Naive thymus-derived CD4-positive, alpha-beta T cell (primary cell): ENCODE measurements around the gene ZNF205. TPM values are rescaled to one million over a fixed set of nuclear protein-coding genes. Genes with fewer than 3 reads are reported as not detected.
"Not testable (repeated sequence)": the region's sequence is repeated elsewhere in the genome, so short reads cannot be mapped to it uniquely, and the experiment has no call there.

Experiments used
- ATAC-seq: fragments of 150-1000 bp; cut with Tn5 transposase; 2 replicates; pipeline ENCODE4 v1.10.0; 2021; ENCODE audit warnings: mild to moderate bottlenecking, moderate library complexity
- CTCF ChIA-PET: fragments of 350-600 bp; sonication (Branson Sonifier 250); formaldehyde crosslinking; loops from one replicate; lab custom pipeline; 2021; ENCODE audit warnings: antibody characterized with exemption; lab: Charles Lee
- POLR2A ChIA-PET: fragments of 350-600 bp; sonication (Branson Sonifier 250); formaldehyde crosslinking; loops from one replicate; lab custom pipeline; 2021; ENCODE audit warnings: antibody characterized with exemption, inconsistent platforms; lab: Charles Lee
- DNase-seq, 9 donors: peaks; one replicate each; pipeline versions ENCODE4 v3.0.0 to v3.0.0-alpha.2; 2020 to 2022; ENCODE audit warnings: mixed read lengths in 1 of 9
- H3K27ac ChIP-seq: one replicate; pipeline ENCODE4 v1.7.0; 2013; ENCODE audit warnings: mild to moderate bottlenecking, low read depth, low read length, moderate library complexity
- H3K27me3 ChIP-seq, 2 donors: one replicate each; pipeline ENCODE4 v1.7.0; 2013; ENCODE audit warnings: low read length in 2 of 2, mild to moderate bottlenecking in 2 of 2, moderate library complexity in 2 of 2; ENCODE audit not compliant: control insufficient read depth in 2 of 2, insufficient read depth in 2 of 2
- H3K36me3 ChIP-seq, 3 experiments: 1 replicate in 2 of 3; 2 replicates in 1 of 3; pipeline ENCODE4 v1.7.0; 2013; ENCODE audit warnings: low read length in 3 of 3, mild to moderate bottlenecking in 3 of 3, moderate library complexity in 1 of 3; ENCODE audit not compliant: insufficient read depth in 3 of 3, control insufficient read depth in 2 of 3
- H3K4me1 ChIP-seq, 2 donors: one replicate each; pipeline ENCODE4 v1.7.0; 2013; ENCODE audit warnings: low read length in 2 of 2, mild to moderate bottlenecking in 2 of 2, moderate library complexity in 1 of 2; ENCODE audit not compliant: control insufficient read depth in 2 of 2, insufficient read depth in 2 of 2
- H3K4me3 ChIP-seq: 2 replicates; pipeline ENCODE4 v1.7.0; 2013; ENCODE audit warnings: mild to moderate bottlenecking, low read length
- H3K9me3 ChIP-seq, 3 experiments: 1 replicate in 2 of 3; 2 replicates in 1 of 3; pipeline ENCODE4 v1.7.0; 2013; ENCODE audit warnings: low read length in 3 of 3; ENCODE audit not compliant: control insufficient read depth in 2 of 3
- H3K27ac Mint-ChIP-seq, 9 donors: one replicate each; pipeline ENCODE4 v1.8.0; 2020 to 2022; ENCODE audit warnings: mixed read lengths in 9 of 9, mild to moderate bottlenecking in 8 of 9, moderate library complexity in 5 of 9, inconsistent platforms in 2 of 9
- H3K27me3 Mint-ChIP-seq, 5 donors: one replicate each; pipeline ENCODE4 v1.8.0; 2021 to 2022; ENCODE audit warnings: mixed read lengths in 5 of 5, mild to moderate bottlenecking in 1 of 5
- H3K36me3 Mint-ChIP-seq, 5 donors: one replicate each; pipeline ENCODE4 v1.8.0; 2020 to 2022; ENCODE audit warnings: mixed read lengths in 5 of 5, mild to moderate bottlenecking in 3 of 5, inconsistent platforms in 1 of 5
- H3K4me1 Mint-ChIP-seq, 7 donors: one replicate each; pipeline ENCODE4 v1.8.0; 2020 to 2022; ENCODE audit warnings: mixed read lengths in 7 of 7, mild to moderate bottlenecking in 3 of 7, inconsistent platforms in 1 of 7
- H3K4me3 Mint-ChIP-seq, 10 donors: one replicate each; pipeline ENCODE4 v1.8.0; 2020 to 2022; ENCODE audit warnings: mild to moderate bottlenecking in 10 of 10, mixed read lengths in 10 of 10, moderate library complexity in 6 of 10, inconsistent platforms in 2 of 10
- H3K9me3 Mint-ChIP-seq, 11 donors: one replicate each; pipeline ENCODE4 v1.8.0; 2020 to 2022; ENCODE audit warnings: mixed read lengths in 11 of 11, mild to moderate bottlenecking in 4 of 11, inconsistent platforms in 1 of 11, moderate library complexity in 1 of 11
- intact Hi-C, 2 donors: fragments of 100-400 bp; cut with micrococcal nuclease; formaldehyde crosslinking; loops; one replicate each; pipeline ENCODE4 v1.15.1; 2023
- polyA plus RNA-seq, 2 donors: library from polyadenylated mRNA; unstranded; fragments of 300-500 nt; fragmentation: Illumina TruSeq; gene quantifications; one replicate each; pipeline ENCODE4 v1.2.3, GENCODE V29; 2021
- total RNA-seq, 6 experiments: library from RNA in 5 of 6; stranded (reverse) in 5 of 6; gene quantifications; 1 replicate in 5 of 6; 2 replicates in 1 of 6; pipeline ENCODE4 v1.2.3 and lab custom pipeline; 2021 to 2026

The ZNF205 gene
- total and polyA plus RNA-seq, 7 experiments from 2014 or later, result 0.09 to 0.29 TPM; not detected in 5

- Histone ChIP-seq H3K27ac (peak overlapping the region; percentile 78), H3K27me3 (no peaks in the 10 kb centered on the region), H3K9me3 (no peaks in the 10 kb centered on the region), H3K4me3 (peak overlapping the region; percentile 35), H3K4me1 (peaks cover 71 to 77% of the 10 kb centered on the region in 2 donors), H3K36me3 (peaks cover 0 to 13% (median 0%) of the 10 kb centered on the region in 3 experiments)
- H3K4me1 Mint-ChIP-seq, result peaks cover 71 to 92% (median 80%) of the 10 kb centered on the region in 7 donors
- H3K9me3 Mint-ChIP-seq, result peaks cover 0 to 11% (median 3%) of the 10 kb centered on the region in 11 donors
- peak overlapping the region; percentile 71 to 89 (median 83) for H3K4me3 Mint-ChIP-seq
- ATAC-seq, result no peak
- no peaks in the 10 kb centered on the region for H3K27me3 Mint-ChIP-seq
- H3K27ac Mint-ChIP-seq, result peak overlapping the region; percentile 92 to 99 (median 99)
- ChIA-PET CTCF (no interaction called here), POLR2A (interaction anchor here (0.7 to 5.2 kb wide), 2 partner anchors 9 to 1617 kb away, joined by 3 to 113 read pairs; partner anchors contain the start of gene IL32)
- H3K36me3 Mint-ChIP-seq, result peaks cover under 1 to 60% (median 19%) of the 10 kb centered on the region in 5 donors
- intact Hi-C loops, result loop anchor here in 1 of 2 donors (10.0 kb wide), 1 partner anchor 431 kb away; the partner anchor contains the start of gene CLUAP1
- DNase-seq, result no peak
Observed at GRCh38 chr16:3073448-3073847, 38.9 kb upstream of the ZNF205 start.

DNA sequence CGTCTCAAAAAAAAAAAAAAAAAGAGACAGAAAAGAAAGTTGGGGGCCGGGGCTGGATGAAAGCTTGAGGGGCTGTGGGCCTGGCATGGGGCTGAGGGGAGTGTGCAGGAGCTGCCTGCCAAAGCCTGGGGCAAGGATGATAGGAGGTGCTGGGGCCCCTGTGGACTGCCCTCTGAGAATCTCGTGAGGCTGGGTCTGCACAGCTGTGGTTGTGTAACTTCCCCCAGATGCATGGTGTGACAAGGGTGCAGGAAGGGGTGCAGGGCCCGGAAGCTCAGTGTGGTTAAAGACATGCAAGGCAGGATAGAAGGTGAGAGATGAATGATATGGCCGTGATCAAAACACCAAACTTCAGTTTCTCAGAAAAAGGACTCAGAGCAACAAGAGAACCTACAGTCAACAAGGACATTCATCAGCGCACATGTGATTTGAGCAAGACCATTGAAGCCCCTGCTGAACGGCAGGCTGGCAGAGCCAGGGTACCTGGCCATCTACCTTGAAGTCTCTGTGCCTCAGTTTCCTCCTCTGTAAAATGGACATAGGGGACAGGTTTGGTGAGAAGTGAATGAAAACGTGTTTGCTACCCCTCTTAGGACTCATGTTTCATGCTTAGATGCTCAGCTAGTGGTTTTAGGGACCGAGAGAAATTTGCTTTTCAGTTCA, 37.4 kb upstream of the ZNF205 start:
- Mint-ChIP-seq H3K36me3 (peaks cover 4 to 59% (median 16%) of the 10 kb centered on the region in 5 donors), H3K27me3 (no peaks in the 10 kb centered on the region), H3K27ac (peak overlapping the region; percentile 92 to 99 (median 99)), H3K9me3 (peaks cover 0 to 13% (median 4%) of the 10 kb centered on the region in 11 donors), H3K4me1 (peaks cover 67 to 93% (median 78%) of the 10 kb centered on the region in 7 donors), H3K4me3 (peak overlapping the region; percentile 69 to 89 (median 83))
- Histone ChIP-seq H3K27me3 (no peaks in the 10 kb centered on the region), H3K4me1 (peaks cover 73 to 82% of the 10 kb centered on the region in 2 donors), H3K36me3 (peaks cover 0 to 2% (median 0%) of the 10 kb centered on the region in 3 experiments), H3K27ac (peak overlapping the region; percentile 78), H3K4me3 (peak overlapping the region; percentile 37), H3K9me3 (no peaks in the 10 kb centered on the region)
- intact Hi-C loops, result loop anchor here (1.0 to 10.0 kb wide), 8 partner anchors 10 to 430 kb away; partner anchors contain the start of genes IL32 (in 2 of the 2) and CLUAP1 (in 1 of the 2)
- ATAC-seq (peak; percentile 95), DNase-seq (peak; percentile 44 to 92 (median 90))
- ChIA-PET POLR2A (interaction anchor here (0.6 to 5.6 kb wide), 26 partner anchors 8 to 377 kb away, joined by 3 to 113 read pairs (median 5); partner anchors contain the start of genes IL32, ZNF213, ZNF263 and ZSCAN10), CTCF (interaction anchor here (0.7 to 5.5 kb wide), 10 partner anchors 9 to 1548 kb away, joined by 3 to 45 read pairs (median 10); partner anchors contain the start of gene IL32)

DNA sequence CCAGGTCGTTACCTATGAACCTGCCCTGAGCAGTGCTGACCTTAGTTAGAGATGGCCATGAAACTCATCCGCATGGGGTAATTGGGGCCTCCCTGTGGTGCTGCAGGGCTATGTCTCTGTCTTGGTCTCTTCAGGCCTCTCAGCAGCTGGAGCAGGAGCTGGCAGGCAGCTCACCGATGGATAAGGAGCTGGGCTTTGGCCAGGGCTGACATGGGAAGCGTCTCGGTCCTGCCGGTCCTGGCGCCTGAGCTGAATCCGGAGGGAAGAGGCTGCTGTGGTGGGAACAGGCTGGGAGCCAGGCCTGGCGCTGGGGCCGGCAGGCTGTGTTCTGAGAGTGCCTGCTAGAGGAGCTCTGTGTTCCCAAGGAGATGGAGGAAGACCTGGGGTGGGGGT, 36.9 kb upstream of the ZNF205 start:
- CTCF ChIA-PET, result interaction anchor here (0.8 to 5.5 kb wide), 13 partner anchors 8 to 60 kb away, joined by 3 to 45 read pairs (median 9); partner anchors contain the start of genes IL32 and ZNF213
- intact Hi-C loops, result loop anchor here (1.0 to 10.0 kb wide), 8 partner anchors 10 to 429 kb away; partner anchors contain the start of genes IL32 (in 2 of the 2) and CLUAP1 (in 1 of the 2)
- ATAC-seq, result peak; percentile 23

DNA sequence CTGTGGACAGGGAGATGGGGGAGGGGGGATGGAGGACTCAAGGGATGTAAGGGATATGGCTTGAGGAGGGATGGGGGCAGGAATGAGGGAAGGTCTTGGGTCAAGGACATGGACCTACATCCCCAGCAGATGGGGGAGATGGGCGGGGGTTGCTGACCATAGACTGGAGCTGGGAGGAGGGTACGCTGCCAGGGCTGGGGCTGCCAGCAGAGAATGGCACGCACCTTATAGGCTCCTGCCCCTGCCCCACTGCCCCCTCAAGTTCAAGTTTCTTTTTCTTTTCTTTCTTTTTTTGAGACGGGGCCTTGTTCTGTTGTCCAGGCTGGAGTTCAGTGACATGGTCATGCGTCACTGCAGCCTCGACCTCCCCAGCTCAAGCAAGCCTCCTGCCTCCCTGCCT, 36.4 kb upstream of the ZNF205 start:
- intact Hi-C loops, result loop anchor here (1.0 to 10.0 kb wide), 8 partner anchors 11 to 429 kb away; partner anchors contain the start of genes IL32 (in 2 of the 2) and CLUAP1 (in 1 of the 2)
- not testable (repeated sequence) for H3K9me3 ChIP-seq, H3K36me3 ChIP-seq, H3K27me3 ChIP-seq, ATAC-seq, DNase-seq, H3K27me3 Mint-ChIP-seq
- CTCF ChIA-PET, result interaction anchor here (0.8 to 5.5 kb wide), 9 partner anchors 11 to 59 kb away, joined by 3 to 45 read pairs (median 10); partner anchors contain the start of genes IL32 and ZNF213
- Histone ChIP-seq H3K4me1 (peaks cover 73 to 77% of the 10 kb centered on the region in 2 donors), H3K4me3 (peak overlapping the region; percentile 25), H3K27ac (peak overlapping the region; percentile 78)
- Mint-ChIP-seq H3K4me3 (peak overlapping the region; percentile 20 to 89 (median 81)), H3K4me1 (peaks cover 64 to 93% (median 78%) of the 10 kb centered on the region in 7 donors), H3K36me3 (peaks cover 6 to 61% (median 12%) of the 10 kb centered on the region in 5 donors), H3K27ac (peak overlapping the region; percentile 59 to 99 (median 99)), H3K9me3 (peaks cover 0 to 13% (median 4%) of the 10 kb centered on the region in 11 donors)
- POLR2A ChIA-PET, result interaction anchor here (0.7 to 5.6 kb wide), 18 partner anchors 11 to 381 kb away, joined by 3 to 113 read pairs (median 8); partner anchors contain the start of genes IL32, ZNF213 and ZSCAN10

More for the DNA sequence above, 36.9 kb upstream of the ZNF205 start:
- Mint-ChIP-seq H3K4me1 (peaks cover 64 to 93% (median 74%) of the 10 kb centered on the region in 7 donors), H3K36me3 (peaks cover 4 to 57% (median 12%) of the 10 kb centered on the region in 5 donors), H3K27ac (peak overlapping the region; percentile 92 to 99 (median 99)), H3K4me3 (peak overlapping the region; percentile 69 to 89 (median 83)), H3K9me3 (peaks cover 0 to 13% (median 4%) of the 10 kb centered on the region in 11 donors), H3K27me3 (no peaks in the 10 kb centered on the region)
- H3K9me3 ChIP-seq, result no peaks in the 10 kb centered on the region
- DNase-seq, result no peak
- POLR2A ChIA-PET, result interaction anchor here (0.6 to 5.6 kb wide), 21 partner anchors 11 to 207 kb away, joined by 3 to 113 read pairs (median 7); partner anchors contain the start of genes IL32, ZNF213, ZNF263 and ZSCAN10
- peak overlapping the region; percentile 37 for H3K4me3 ChIP-seq
- H3K27me3 ChIP-seq, result no peaks in the 10 kb centered on the region
- H3K36me3 ChIP-seq, result no peaks in the 10 kb centered on the region
- peak overlapping the region; percentile 78 for H3K27ac ChIP-seq
- peaks cover 73 to 79% of the 10 kb centered on the region in 2 donors for H3K4me1 ChIP-seq

DNA sequence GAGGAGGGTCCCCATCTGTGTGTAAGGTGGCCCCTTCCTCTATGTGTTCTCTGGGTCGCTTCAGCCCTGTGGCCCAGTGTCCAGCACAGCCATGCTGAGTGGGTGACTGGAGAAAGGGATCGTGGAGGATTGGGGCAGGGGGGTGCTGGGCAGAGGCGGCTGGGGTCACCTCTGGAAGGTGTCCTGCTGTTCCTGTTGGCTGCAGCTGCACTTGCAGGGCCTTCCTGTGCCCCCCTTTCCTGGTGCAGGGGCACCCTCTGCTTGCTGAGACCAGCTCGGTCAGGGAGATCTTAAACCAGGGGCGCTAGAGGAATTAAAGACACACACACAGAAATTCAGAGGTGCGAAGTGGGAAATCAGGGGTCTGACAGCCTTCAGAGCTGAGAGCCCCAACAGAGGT, 35.8 kb upstream of the ZNF205 start:
- ChIA-PET POLR2A (interaction anchor here (0.7 to 5.6 kb wide), 13 partner anchors 9 to 381 kb away, joined by 3 to 113 read pairs (median 5); partner anchors contain the start of genes IL32 and ZSCAN10), CTCF (interaction anchor here (0.8 to 5.5 kb wide), 9 partner anchors 12 to 59 kb away, joined by 3 to 45 read pairs (median 10); partner anchors contain the start of genes IL32 and ZNF213)
- H3K4me1 ChIP-seq, result peaks cover 66 to 74% of the 10 kb centered on the region in 2 donors
- Mint-ChIP-seq H3K36me3 (peaks cover 6 to 60% (median 12%) of the 10 kb centered on the region in 5 donors), H3K4me3 (peak overlapping the region; percentile 53 to 89 (median 81)), H3K9me3 (peaks cover 0 to 13% (median 4%) of the 10 kb centered on the region in 11 donors), H3K27ac (peak overlapping the region; percentile 83 to 99 (median 99)), H3K4me1 (peaks cover 59 to 91% (median 77%) of the 10 kb centered on the region in 7 donors), H3K27me3 (no peaks in the 10 kb centered on the region)
- ATAC-seq (no peak), DNase-seq (no peak)
- intact Hi-C loops, result loop anchor here in 1 of 2 donors (10.0 kb wide), 1 partner anchor 428 kb away; the partner anchor contains the start of gene CLUAP1
- H3K27me3 ChIP-seq, result no peaks in the 10 kb centered on the region
- H3K9me3 ChIP-seq, result no peaks in the 10 kb centered on the region
- peak overlapping the region; percentile 25 for H3K4me3 ChIP-seq
- no peaks in the 10 kb centered on the region for H3K36me3 ChIP-seq
- H3K27ac ChIP-seq, result peak overlapping the region; percentile 78
